Fibroblast of villous mesenchyme (primary cell): ENCODE measurements around the gene ABCC9. TPM values are rescaled to one million over a fixed set of nuclear protein-coding genes. Genes with fewer than 3 reads are reported as not detected.

Source experiments
- DNase-seq: peaks from one replicate; pipeline ENCODE4 v3.0.0-alpha.2; 2010; ENCODE audit warnings: low read depth
- H3K4me3 ChIP-seq: 2 replicates; pipeline ENCODE4 v1.5.1; 2011; ENCODE audit warnings: low read depth, mild to moderate bottlenecking, low read length
- CTCF ChIP-seq: IDR thresholded peaks from 2 replicates; pipeline ENCODE4 v1.5.1; 2012; ENCODE audit warnings: low read depth, mild to moderate bottlenecking, low read length; ENCODE audit not compliant: insufficient read depth
- total RNA-seq: library from RNA; depleted of rRNA; stranded (reverse); fragments of >200 nt; gene quantifications from 2 replicates; pipeline ENCODE4 v1.2.3, GENCODE V29; 2012

The ABCC9 gene
- total RNA-seq, 1 donor, result 12.1 TPM

DNA sequence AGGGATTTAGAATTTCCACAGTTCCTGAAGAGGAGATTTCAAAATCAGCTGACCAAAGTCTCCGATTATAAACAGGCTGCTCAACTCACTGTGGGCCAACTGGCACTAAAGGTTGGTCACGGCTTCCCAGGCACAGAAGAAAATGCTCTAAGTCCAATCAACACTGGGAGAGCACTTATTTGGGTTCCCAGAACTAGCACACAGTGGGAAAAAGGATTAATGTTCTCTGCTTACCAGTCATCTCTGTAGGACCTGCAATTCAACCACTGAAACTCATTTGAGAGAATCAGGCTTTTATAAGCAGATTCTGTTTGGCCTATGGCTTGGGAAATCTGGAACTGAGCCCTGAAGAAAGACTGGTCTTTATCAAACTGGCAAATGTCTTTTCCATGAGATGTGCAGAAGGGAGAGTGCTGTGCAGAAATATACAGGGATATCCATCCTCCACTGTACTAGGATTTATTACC lies 49.4 kb downstream of the ABCC9 start:
- TF ChIP-seq CTCF, result no peak
- DNase-seq, result peak; percentile 11
- H3K4me3 ChIP-seq, result no peak overlapping the region

- TF ChIP-seq CTCF, result no peak
- no peak overlapping the region for H3K4me3 ChIP-seq
- DNase-seq, result no peak
Measured at GRCh38 chr12:21888276-21888863, 52.9 kb downstream of the ABCC9 start.

- no peak for TF ChIP-seq CTCF
- no peak overlapping the region for H3K4me3 ChIP-seq
- DNase-seq, result no peak
Measured at GRCh38 chr12:21884936-21885335, 56.3 kb downstream of the ABCC9 start.

DNA sequence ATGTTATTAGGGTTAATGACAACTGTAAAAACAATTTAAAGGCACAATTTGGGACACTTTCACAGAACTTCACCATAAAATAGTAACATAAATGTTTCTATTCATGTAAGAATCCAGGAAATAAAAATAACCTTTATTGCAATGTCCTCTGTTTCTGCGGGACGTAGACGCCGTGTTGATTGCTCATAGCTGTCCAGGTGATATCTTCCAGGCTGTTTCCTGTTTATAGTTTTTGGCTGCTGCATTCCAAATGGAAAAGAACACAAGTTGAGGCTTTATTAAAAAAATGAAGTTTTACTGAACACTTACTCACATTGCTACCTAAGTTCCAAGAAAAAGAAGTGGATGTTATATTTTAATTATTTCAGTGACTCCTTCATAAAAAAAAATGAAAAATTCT lies 58.6 kb downstream of the ABCC9 start:
- DNase-seq, result peak; percentile 34
- no peak overlapping the region for H3K4me3 ChIP-seq
- no peak for TF ChIP-seq CTCF

DNA sequence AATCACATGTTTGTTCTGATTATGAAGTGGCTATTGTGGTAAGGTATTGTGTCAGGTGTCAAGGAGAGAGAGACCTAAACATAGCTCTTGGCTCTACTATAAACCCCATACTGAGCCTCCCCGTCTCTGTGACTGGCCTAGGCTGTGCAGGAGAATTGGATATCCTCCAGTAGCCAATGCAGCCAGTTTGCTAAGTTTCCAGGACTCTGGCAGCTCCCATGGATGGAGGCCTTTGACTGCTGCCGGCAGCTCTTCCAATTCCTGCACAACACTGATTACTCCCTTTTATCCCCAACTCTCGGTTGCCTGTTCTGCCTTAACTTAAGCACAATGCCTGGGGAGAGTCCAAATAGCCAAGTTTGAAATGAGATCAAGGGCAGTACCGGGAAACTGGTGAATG lies 59.3 kb downstream of the ABCC9 start:
- no peak for TF ChIP-seq CTCF

DNA sequence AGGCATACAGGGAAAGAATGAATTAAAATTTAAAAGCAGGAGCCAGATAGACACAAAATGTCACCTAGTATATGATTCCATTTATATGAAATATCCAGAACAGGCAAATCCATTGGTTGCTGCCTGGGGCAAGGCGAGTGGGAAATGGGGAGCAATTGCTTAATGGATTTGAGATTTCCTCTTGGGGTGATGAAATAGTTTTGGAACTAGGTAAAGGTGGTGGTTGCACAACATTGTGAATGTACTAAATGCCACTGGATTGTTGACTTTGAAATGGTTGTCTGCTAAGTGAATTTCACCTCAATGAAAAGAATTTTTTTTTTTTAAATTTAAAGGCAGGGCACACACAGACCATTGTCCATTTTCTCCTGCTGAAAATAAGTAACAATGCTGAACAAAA lies 61.9 kb downstream of the ABCC9 start:
- H3K4me3 ChIP-seq, result no peak overlapping the region
- TF ChIP-seq CTCF, result no peak
- no peak for DNase-seq

More for the DNA sequence above, 59.3 kb downstream of the ABCC9 start:
- no peak for DNase-seq
- no peak overlapping the region for H3K4me3 ChIP-seq
